Hepatocyte (in vitro differentiated cells): ENCODE measurements around the gene FRMD6.

ENCODE experiments used
- EZH2 ChIP-seq: fragments of 200-600 bp; sonication (generic); IDR thresholded peaks from 2 replicates; pipeline ENCODE4 v1.6.1; 2016; ENCODE audit warnings: antibody characterized with exemption, mild to moderate bottlenecking, borderline replicate concordance
- TF ChIP-seq, protein P1 (sequence below): fragments of 200-600 bp; sonication (generic); IDR thresholded peaks from 2 replicates; pipeline ENCODE4 v1.5.1; 2016; ENCODE audit warnings: antibody characterized with exemption, mild to moderate bottlenecking; ENCODE audit not compliant: poor library complexity

DNA sequence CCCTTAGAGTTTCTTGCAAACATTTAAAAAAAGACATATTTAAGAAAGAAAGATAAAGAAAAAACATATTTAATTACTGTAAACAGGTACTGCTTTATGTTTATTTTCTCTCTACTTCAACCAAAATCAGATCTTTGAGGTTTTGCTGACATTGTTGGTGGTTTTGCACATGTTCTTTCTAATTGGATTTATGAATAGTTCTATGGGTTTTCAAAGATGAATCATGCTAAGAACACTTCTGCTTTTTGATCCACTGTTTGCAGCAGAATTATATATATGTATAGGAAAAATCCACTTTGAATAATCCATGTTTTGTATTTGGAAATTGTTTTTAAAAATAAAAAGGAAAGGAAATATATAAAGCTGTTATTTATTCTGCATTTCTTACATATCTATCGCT lies 78.4 kb downstream of the FRMD6 start:
- TF ChIP-seq, protein P1, sequence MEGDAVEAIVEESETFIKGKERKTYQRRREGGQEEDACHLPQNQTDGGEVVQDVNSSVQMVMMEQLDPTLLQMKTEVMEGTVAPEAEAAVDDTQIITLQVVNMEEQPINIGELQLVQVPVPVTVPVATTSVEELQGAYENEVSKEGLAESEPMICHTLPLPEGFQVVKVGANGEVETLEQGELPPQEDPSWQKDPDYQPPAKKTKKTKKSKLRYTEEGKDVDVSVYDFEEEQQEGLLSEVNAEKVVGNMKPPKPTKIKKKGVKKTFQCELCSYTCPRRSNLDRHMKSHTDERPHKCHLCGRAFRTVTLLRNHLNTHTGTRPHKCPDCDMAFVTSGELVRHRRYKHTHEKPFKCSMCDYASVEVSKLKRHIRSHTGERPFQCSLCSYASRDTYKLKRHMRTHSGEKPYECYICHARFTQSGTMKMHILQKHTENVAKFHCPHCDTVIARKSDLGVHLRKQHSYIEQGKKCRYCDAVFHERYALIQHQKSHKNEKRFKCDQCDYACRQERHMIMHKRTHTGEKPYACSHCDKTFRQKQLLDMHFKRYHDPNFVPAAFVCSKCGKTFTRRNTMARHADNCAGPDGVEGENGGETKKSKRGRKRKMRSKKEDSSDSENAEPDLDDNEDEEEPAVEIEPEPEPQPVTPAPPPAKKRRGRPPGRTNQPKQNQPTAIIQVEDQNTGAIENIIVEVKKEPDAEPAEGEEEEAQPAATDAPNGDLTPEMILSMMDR: no peak
- TF ChIP-seq EZH2: no peak
